Effector memory CD4-positive, alpha-beta T cell (primary cell): Measurements from ENCODE around the gene MAP3K4.

Experiments
- DNase-seq, 3 donors: peaks; one replicate each; pipeline ENCODE4 v3.0.0-alpha.2; 2020
- H3K27ac ChIP-seq: 2 replicates; pipeline ENCODE4 v1.7.0; 2013; ENCODE audit warnings: mild to moderate bottlenecking, low read length, moderate library complexity; ENCODE audit not compliant: insufficient read depth, poor library complexity, severe bottlenecking
- H3K27me3 ChIP-seq: replicated peaks from 2 replicates; pipeline ENCODE4 v1.7.0; 2013; ENCODE audit warnings: mild to moderate bottlenecking, low read length; ENCODE audit not compliant: insufficient read depth, control insufficient read depth, poor library complexity, severe bottlenecking
- H3K36me3 ChIP-seq: 2 replicates; pipeline ENCODE4 v1.7.0; 2013; ENCODE audit warnings: mild to moderate bottlenecking, low read length, moderate library complexity; ENCODE audit not compliant: control insufficient read depth, insufficient read depth
- H3K4me1 ChIP-seq: 2 replicates; pipeline ENCODE4 v1.7.0; 2013; ENCODE audit warnings: low read length, mild to moderate bottlenecking; ENCODE audit not compliant: control insufficient read depth, insufficient read depth, poor library complexity, severe bottlenecking
- H3K4me3 ChIP-seq: 2 replicates; pipeline ENCODE4 v1.7.0; 2013; ENCODE audit warnings: low read length, low read depth, mild to moderate bottlenecking; ENCODE audit not compliant: insufficient read depth, poor library complexity, severe bottlenecking
- H3K9me3 ChIP-seq: 2 replicates; pipeline ENCODE4 v1.7.0; 2013; ENCODE audit warnings: mild to moderate bottlenecking, low read length, moderate library complexity; ENCODE audit not compliant: control insufficient read depth

Gene MAP3K4

DNA sequence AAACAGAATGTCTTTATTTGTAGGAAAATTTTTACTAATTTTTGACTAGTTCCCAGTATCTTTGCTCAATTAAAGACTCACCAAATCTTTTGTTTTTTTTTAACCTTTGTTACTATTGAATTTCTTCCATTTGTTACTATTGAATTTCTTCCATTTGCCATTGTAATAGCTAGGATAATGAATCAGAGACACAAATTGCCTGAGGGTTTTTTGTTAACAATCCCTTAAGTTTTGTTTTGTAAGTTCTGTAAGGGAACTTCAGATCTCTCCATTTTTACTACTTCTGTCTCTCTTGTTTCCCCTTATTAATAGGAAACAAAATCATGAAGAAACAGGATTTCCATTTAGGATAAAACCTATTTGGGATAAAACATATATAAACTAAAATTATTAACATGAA lies 104.3 kb downstream of the MAP3K4 start:
- no peak for DNase-seq
- Histone ChIP-seq H3K4me3 (no peak overlapping the region), H3K27ac (no peak overlapping the region), H3K4me1 (no peaks in the 10 kb centered on the region), H3K36me3 (peaks cover 55% of the 10 kb centered on the region), H3K27me3 (no peaks in the 10 kb centered on the region), H3K9me3 (no peaks in the 10 kb centered on the region)

GRCh38 chr6:161100072-161100471 lies 108.5 kb downstream of the MAP3K4 start:
- no peaks in the 10 kb centered on the region for H3K4me1 ChIP-seq
- peaks cover 46% of the 10 kb centered on the region for H3K36me3 ChIP-seq
- no peak overlapping the region for H3K4me3 ChIP-seq
- H3K9me3 ChIP-seq, result no peaks in the 10 kb centered on the region
- no peak overlapping the region for H3K27ac ChIP-seq
- no peak for DNase-seq
- H3K27me3 ChIP-seq, result no peaks in the 10 kb centered on the region

GRCh38 chr6:161101517-161101916 lies 109.9 kb downstream of the MAP3K4 start:
- no peak for DNase-seq
- H3K9me3 ChIP-seq, result no peaks in the 10 kb centered on the region
- no peak overlapping the region for H3K4me3 ChIP-seq
- no peak overlapping the region for H3K27ac ChIP-seq
- peaks cover 45% of the 10 kb centered on the region for H3K36me3 ChIP-seq
- no peaks in the 10 kb centered on the region for H3K27me3 ChIP-seq
- no peaks in the 10 kb centered on the region for H3K4me1 ChIP-seq

GRCh38 chr6:161103475-161103874 lies 111.9 kb downstream of the MAP3K4 start:
- Histone ChIP-seq H3K36me3 (peaks cover 52% of the 10 kb centered on the region), H3K27ac (no peak overlapping the region), H3K4me3 (no peak overlapping the region), H3K9me3 (no peaks in the 10 kb centered on the region), H3K4me1 (no peaks in the 10 kb centered on the region), H3K27me3 (no peaks in the 10 kb centered on the region)
- DNase-seq, result no peak

GRCh38 chr6:161104966-161105365 lies 113.4 kb downstream of the MAP3K4 start:
- Histone ChIP-seq H3K36me3 (peaks cover 55% of the 10 kb centered on the region), H3K27me3 (no peaks in the 10 kb centered on the region), H3K4me1 (no peaks in the 10 kb centered on the region), H3K4me3 (no peak overlapping the region), H3K27ac (no peak overlapping the region), H3K9me3 (no peaks in the 10 kb centered on the region)
- no peak for DNase-seq

- no peaks in the 10 kb centered on the region for H3K9me3 ChIP-seq
- no peak overlapping the region for H3K27ac ChIP-seq
- no peak for DNase-seq
- no peaks in the 10 kb centered on the region for H3K4me1 ChIP-seq
- H3K36me3 ChIP-seq, result peaks cover 54% of the 10 kb centered on the region
- no peak overlapping the region for H3K4me3 ChIP-seq
- no peaks in the 10 kb centered on the region for H3K27me3 ChIP-seq
Observed at GRCh38 chr6:161105408-161105807, 113.8 kb downstream of the MAP3K4 start.

- H3K27ac ChIP-seq, result no peak overlapping the region
- H3K27me3 ChIP-seq, result no peaks in the 10 kb centered on the region
- H3K36me3 ChIP-seq, result peaks cover 63% of the 10 kb centered on the region
- no peak overlapping the region for H3K4me3 ChIP-seq
- H3K4me1 ChIP-seq, result peaks cover 8% of the 10 kb centered on the region
- DNase-seq, result no peak
- H3K9me3 ChIP-seq, result no peaks in the 10 kb centered on the region
Observed at GRCh38 chr6:161107779-161108730, 116.5 kb downstream of the MAP3K4 start.

DNA sequence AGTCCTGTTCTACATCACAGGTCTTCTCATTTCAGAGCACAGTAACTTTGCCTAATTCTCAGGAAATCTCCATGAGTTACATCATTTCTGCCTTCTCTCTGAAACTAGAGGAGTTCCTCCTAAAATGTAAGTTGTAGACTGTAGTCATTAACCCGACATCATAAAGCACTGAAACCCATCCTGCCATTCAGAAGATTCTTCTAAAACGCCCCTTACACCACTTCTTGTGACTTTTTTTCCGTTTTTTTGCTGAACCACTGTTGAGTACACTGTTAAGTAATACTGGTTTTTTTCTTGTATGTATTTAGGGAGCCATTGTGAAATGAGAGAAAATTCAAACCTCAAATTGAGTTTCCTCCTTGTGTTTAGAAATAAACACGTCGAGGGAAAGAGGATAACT lies 117.3 kb downstream of the MAP3K4 start:
- Histone ChIP-seq H3K4me3 (no peak overlapping the region), H3K27ac (no peak overlapping the region), H3K36me3 (peaks cover 63% of the 10 kb centered on the region), H3K9me3 (no peaks in the 10 kb centered on the region), H3K4me1 (peaks cover 8% of the 10 kb centered on the region), H3K27me3 (no peaks in the 10 kb centered on the region)
- no peak for DNase-seq

DNA sequence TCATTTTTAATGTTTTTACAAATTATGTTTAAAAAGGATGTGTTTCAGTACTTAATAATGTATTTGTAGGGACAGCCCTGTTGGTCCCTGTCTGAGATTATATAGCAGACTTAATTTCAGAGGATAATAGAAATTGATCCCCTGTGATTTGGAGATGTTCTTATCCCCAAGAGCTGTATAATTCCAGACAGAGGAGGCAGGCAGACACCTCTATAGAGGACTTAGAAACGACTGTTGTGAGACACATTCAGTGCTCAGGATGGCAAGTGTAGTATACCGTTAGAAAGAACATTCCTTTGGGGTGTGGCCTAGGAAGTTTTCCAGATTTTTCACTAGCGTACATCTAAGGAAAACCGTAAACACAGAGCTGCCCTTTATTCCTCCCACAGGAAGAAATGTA lies 117.8 kb downstream of the MAP3K4 start:
- H3K36me3 ChIP-seq, result peaks cover 63% of the 10 kb centered on the region
- no peaks in the 10 kb centered on the region for H3K9me3 ChIP-seq
- no peak overlapping the region for H3K4me3 ChIP-seq
- H3K27ac ChIP-seq, result no peak overlapping the region
- peaks cover 8% of the 10 kb centered on the region for H3K4me1 ChIP-seq
- no peaks in the 10 kb centered on the region for H3K27me3 ChIP-seq
- no peak for DNase-seq

DNA sequence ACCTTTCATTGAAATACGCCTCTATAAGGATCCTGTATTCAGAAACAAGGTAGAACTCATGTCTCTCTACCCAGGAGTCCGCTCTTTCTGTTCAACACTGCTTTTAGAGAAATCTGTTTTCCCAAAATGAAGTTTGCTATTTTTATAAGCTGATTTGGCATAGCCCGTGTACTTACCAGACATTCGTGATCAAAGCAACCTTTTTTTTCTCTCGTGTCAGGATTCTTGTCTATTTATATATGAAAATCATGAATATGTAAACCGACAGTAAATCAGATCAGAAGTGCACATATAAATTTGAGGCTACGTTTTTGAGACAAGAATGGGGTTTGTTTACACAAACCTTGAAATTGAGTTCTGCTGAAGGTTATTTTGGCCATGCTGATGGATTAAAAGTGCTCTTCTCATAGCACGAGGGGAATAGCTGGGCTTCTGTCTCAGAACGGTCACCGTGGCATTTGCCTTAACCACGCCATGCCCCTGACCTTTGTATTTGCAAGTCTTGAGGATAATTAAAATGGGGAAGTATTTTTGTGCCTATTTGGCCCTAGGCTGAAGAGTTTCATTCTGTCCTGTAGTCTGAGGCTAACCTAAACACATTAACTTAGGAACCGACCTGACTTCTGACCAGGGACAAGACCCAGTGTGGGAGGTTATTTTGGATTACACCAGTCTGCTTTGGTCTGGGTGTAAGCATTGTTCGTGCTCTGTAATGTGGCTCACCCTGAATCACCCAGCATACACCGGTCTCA lies 118.6 kb downstream of the MAP3K4 start:
- Histone ChIP-seq H3K27ac (no peak overlapping the region), H3K4me1 (peaks cover 8% of the 10 kb centered on the region), H3K27me3 (no peaks in the 10 kb centered on the region), H3K9me3 (no peaks in the 10 kb centered on the region), H3K4me3 (no peak overlapping the region), H3K36me3 (peaks cover 59% of the 10 kb centered on the region)
- DNase-seq, result no peak
